ENCODE data around the gene CMTM2. TPM values are rescaled to one million over a fixed set of nuclear protein-coding genes. Genes with fewer than 3 reads are reported as not detected.

CMTM2 gene
- total and polyA plus RNA-seq, 2 donors (not counting 1 experiment from before 2014, with no cell fraction given), result not detected

- POLR2A ChIA-PET, result interaction anchor here (0.6 to 1.3 kb wide), 2 partner anchors 52 to 83 kb away, joined by 3 to 9 read pairs; partner anchors contain the start of gene CKLF
Measured at GRCh38 chr16:66604376-66605176, 25.3 kb downstream of the CMTM2 start, which contains the start of gene CMTM3. Gene CMTM3 (plus strand): TSS chr16:66604704. CDS start chr16:66604806, 102 bp downstream.

More at GRCh38 chr16:66604376-66605176, 25.3 kb downstream of the CMTM2 start, which contains the start of gene CMTM3:
- Histone ChIP-seq H3K9me3 (ENCODE audit: control extremely low read depth in 1 of 3, control insufficient read depth in 2 of 3, insufficient read depth in 1 of 3, low read length in 2 of 3) (peaks cover 2 to 20% (median 15%) of the 10 kb centered on the region in 3 donors), H3K27ac (ENCODE audit: low read length in 2 of 2) (peak within 1 kb of the TSS in 1 of 2 donors; percentile 21), H3K4me2 (replicated peaks; ENCODE audit: low read depth, low read length, poor library complexity, severe bottlenecking) (peak within 1 kb of the TSS; percentile 96), H3K4me3 (ENCODE audit: control extremely low read depth in 1 of 5, extremely low read depth in 1 of 5, insufficient read depth in 1 of 5, low read depth in 2 of 5, low read length in 4 of 5) (peak within 1 kb of the TSS in 4 of 5 experiments; percentile 57 to 75 (median 62)), H3K27me3 (replicated peaks in 1 of 4; ENCODE audit: control extremely low read depth in 1 of 4, control insufficient read depth in 3 of 4, insufficient read depth in 4 of 4, low read length in 3 of 4) (peaks cover 0 to 48% (median 19%) of the 10 kb centered on the region in 4 experiments), H3K9ac (ENCODE audit: low read length) (peak within 1 kb of the TSS; percentile 70), H3K36me3 (replicated peaks in 1 of 2; ENCODE audit: control extremely low read depth in 1 of 2, control insufficient read depth in 1 of 2, extremely low read depth in 1 of 2, insufficient read depth in 2 of 2, low read length in 1 of 2) (no peaks in the 10 kb centered on the region), H3K4me1 (ENCODE audit: control insufficient read depth in 2 of 2, insufficient read depth in 2 of 2, low read length in 2 of 2) (peaks cover 39 to 47% of the 10 kb centered on the region in 2 donors), H3K79me2 (ENCODE audit: control insufficient read depth, insufficient read depth, low read length) (no peaks in the 10 kb centered on the region), H4K20me1 (ENCODE audit: control insufficient read depth, insufficient read depth, low read length, poor library complexity, severe bottlenecking) (peaks cover 32% of the 10 kb centered on the region), H2AFZ (ENCODE audit: insufficient read depth, low read depth, low read length, poor library complexity, severe bottlenecking) (peak within 1 kb of the TSS; percentile 81)
- ATAC-seq (ENCODE audit: low read depth), result peak; percentile 63
- WGBS (ENCODE audit: insufficient coverage), result under 1% methylated on average over 91 of the region's 96 CpGs
- TF ChIP-seq CTCF (IDR thresholded peaks at IDR 0.05) (peak; percentile 84), EZH2 (IDR thresholded peaks at IDR 0.05; ENCODE audit: borderline replicate concordance, insufficient read depth, low read depth, low read length, poor library complexity, severe bottlenecking) (no peak)
- intact Hi-C loops (cut with micrococcal nuclease), result loop anchor here (1.0 to 5.0 kb wide), 7 partner anchors 16 to 268 kb away; partner anchors contain the start of genes CMTM4 and DYNC1LI2
- Mint-ChIP-seq H3K27me3 (peaks cover 31% of the 10 kb centered on the region), H3K9me3 (ENCODE audit: insufficient read depth) (peaks cover 6% of the 10 kb centered on the region), H3K27ac (peak within 1 kb of the TSS; percentile 73), H3K4me3 (peak within 1 kb of the TSS; percentile 88), H3K4me1 (peaks cover 40% of the 10 kb centered on the region)
- DNase-seq, result peak; percentile 79
- CTCF ChIA-PET, result interaction anchor here (0.9 to 2.6 kb wide), 8 partner anchors 15 to 198 kb away, joined by 3 to 13 read pairs (median 5); no protein-coding TSS in a partner anchor

Measured in B cell (primary cell).